DND-41 (cell line): ENCODE data around the gene ANKRD12.

Experiments
- ATAC-seq: fragments of 200-7000 bp; cut with Tn5 transposase; 3 replicates; pipeline ENCODE4 v1.9.1; 2021; ENCODE audit warnings: low read depth; ENCODE audit not compliant: insufficient read depth
- DNase-seq: peaks from one replicate; pipeline ENCODE4 v3.0.0-alpha.2; 2020
- H2AFZ ChIP-seq: 2 replicates; pipeline ENCODE4 v1.6.0; 2012; ENCODE audit warnings: low read depth, low read length
- H3K27ac ChIP-seq: 2 replicates; pipeline ENCODE4 v1.5.1; 2012; ENCODE audit warnings: low read length, inconsistent platforms
- H3K27me3 ChIP-seq: fragments of 200-600 bp; sonication (generic); 2 replicates; pipeline ENCODE4 v1.6.0; 2012; ENCODE audit warnings: low read length, mild to moderate bottlenecking, inconsistent platforms; ENCODE audit not compliant: insufficient read depth, poor library complexity
- H3K36me3 ChIP-seq: 2 replicates; pipeline ENCODE4 v1.5.1; 2012; ENCODE audit warnings: low read length, inconsistent platforms; ENCODE audit not compliant: insufficient read depth
- H3K4me1 ChIP-seq: 2 replicates; pipeline ENCODE4 v1.5.1; 2012; ENCODE audit warnings: mild to moderate bottlenecking, low read length; ENCODE audit not compliant: insufficient read depth
- H3K4me2 ChIP-seq: 2 replicates; pipeline ENCODE4 v1.6.0; 2012; ENCODE audit warnings: mild to moderate bottlenecking, moderate library complexity, low read length, inconsistent platforms; ENCODE audit not compliant: insufficient read depth
- H3K4me3 ChIP-seq, 2 experiments: fragments of 200-600 bp in 1 of 2; shearing (Covaris generic) in 1 of 2; 2 replicates each; pipeline ENCODE4 v1.5.1; 2012 to 2016; ENCODE audit warnings: inconsistent platforms in 2 of 2, low read length in 2 of 2, mild to moderate bottlenecking in 2 of 2, low read depth in 1 of 2, moderate library complexity in 1 of 2
- H3K79me2 ChIP-seq: 2 replicates; pipeline ENCODE4 v1.6.0; 2012; ENCODE audit warnings: low read length, inconsistent platforms; ENCODE audit not compliant: insufficient read depth
- H3K9ac ChIP-seq: 2 replicates; pipeline ENCODE4 v1.6.0; 2012; ENCODE audit warnings: low read depth, mild to moderate bottlenecking, inconsistent platforms, low read length, moderate library complexity
- H3K9me3 ChIP-seq: 2 replicates; pipeline ENCODE4 v1.5.1; 2012; ENCODE audit warnings: low read length, moderate library complexity, mild to moderate bottlenecking, inconsistent platforms; ENCODE audit not compliant: insufficient read depth, severe bottlenecking
- H4K20me1 ChIP-seq: 2 replicates; pipeline ENCODE4 v1.6.0; 2012; ENCODE audit warnings: low read length; ENCODE audit not compliant: insufficient read depth
- EZH2 ChIP-seq: IDR thresholded peaks from 3 replicates; pipeline ENCODE4 v1.6.1; 2012; ENCODE audit warnings: borderline replicate concordance, low read depth, mild to moderate bottlenecking, moderate library complexity, low read length, inconsistent platforms; ENCODE audit not compliant: severe bottlenecking
- TF ChIP-seq, protein P1 (sequence below): IDR thresholded peaks from 2 replicates; pipeline ENCODE4 v1.5.1; 2012; ENCODE audit warnings: borderline replicate concordance, low read length, moderate library complexity, mild to moderate bottlenecking; ENCODE audit not compliant: poor library complexity, severe bottlenecking; ENCODE audit errors: extremely low read depth

The ANKRD12 gene

DNA sequence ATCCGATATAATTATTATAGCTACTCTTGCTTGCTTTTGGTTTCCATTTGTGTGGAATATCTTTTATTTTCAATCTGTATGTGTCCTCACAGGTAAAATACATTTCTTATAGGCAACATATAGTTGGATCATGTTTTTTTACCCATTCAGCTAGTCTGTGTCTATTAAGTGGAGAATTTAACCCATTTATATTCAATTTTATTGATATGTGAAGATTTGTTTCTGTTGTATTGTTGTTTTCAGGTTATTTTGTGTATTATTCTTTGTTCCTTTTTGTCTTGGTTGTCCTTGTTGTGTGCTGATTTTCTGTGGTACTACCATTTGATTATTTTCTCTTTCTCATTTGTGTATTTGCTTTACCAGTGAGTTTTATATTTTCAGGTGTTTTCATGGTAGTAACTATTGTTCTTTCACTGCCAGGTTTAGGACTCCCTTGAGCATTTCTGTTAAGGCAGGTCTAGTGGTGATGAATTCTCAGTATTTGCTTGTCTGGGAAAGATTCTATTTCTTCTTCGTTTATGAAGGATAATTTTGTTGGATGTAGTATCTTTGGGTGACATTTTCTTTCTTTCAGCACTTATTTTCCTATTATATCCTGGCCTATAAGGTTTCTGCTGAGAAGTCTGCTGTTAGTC, 95.4 kb downstream of the ANKRD12 start:
- Histone ChIP-seq H3K9me3 (peaks cover 29% of the 10 kb centered on the region), H2AFZ (no peak overlapping the region), H3K79me2 (peaks cover 7% of the 10 kb centered on the region; the same call in 1 of the 2 replicates), H3K27ac (no peak overlapping the region), H4K20me1 (no peaks in the 10 kb centered on the region), H3K4me1 (no peaks in the 10 kb centered on the region), H3K4me2 (no peak overlapping the region), H3K36me3 (peaks cover 59% of the 10 kb centered on the region), H3K4me3 (no peak overlapping the region), H3K27me3 (no peaks in the 10 kb centered on the region), H3K9ac (no peak overlapping the region)
- ATAC-seq (no peak), DNase-seq (no peak)
- TF ChIP-seq EZH2: no peak
- TF ChIP-seq, protein P1, sequence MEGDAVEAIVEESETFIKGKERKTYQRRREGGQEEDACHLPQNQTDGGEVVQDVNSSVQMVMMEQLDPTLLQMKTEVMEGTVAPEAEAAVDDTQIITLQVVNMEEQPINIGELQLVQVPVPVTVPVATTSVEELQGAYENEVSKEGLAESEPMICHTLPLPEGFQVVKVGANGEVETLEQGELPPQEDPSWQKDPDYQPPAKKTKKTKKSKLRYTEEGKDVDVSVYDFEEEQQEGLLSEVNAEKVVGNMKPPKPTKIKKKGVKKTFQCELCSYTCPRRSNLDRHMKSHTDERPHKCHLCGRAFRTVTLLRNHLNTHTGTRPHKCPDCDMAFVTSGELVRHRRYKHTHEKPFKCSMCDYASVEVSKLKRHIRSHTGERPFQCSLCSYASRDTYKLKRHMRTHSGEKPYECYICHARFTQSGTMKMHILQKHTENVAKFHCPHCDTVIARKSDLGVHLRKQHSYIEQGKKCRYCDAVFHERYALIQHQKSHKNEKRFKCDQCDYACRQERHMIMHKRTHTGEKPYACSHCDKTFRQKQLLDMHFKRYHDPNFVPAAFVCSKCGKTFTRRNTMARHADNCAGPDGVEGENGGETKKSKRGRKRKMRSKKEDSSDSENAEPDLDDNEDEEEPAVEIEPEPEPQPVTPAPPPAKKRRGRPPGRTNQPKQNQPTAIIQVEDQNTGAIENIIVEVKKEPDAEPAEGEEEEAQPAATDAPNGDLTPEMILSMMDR: no peak

DNA sequence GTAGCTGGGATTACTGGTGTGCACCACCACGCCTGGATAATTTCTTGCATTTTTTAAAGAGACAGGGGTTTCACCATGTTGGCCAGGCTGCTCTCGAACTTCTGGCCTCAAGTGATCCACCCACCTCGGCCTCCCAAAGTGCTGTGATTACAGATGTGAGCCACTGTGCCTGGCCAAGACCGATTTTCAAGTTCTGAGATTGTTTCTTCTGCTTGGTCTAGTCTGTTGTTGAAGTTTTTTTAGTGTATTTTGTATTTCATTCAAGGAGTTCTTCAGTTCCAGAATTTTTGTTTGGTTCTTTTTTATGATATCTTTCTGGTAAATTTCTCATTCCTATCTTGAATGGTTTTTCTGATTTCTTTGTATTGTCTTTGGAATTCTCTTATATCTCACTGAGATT, 96.4 kb downstream of the ANKRD12 start:
- no peaks in the 10 kb centered on the region for H3K4me1 ChIP-seq
- peaks cover 7% of the 10 kb centered on the region; the same call in 1 of the 2 replicates for H3K79me2 ChIP-seq
- H3K27ac ChIP-seq: no peak overlapping the region
- H3K27me3 ChIP-seq: no peaks in the 10 kb centered on the region
- ATAC-seq (no peak), DNase-seq (no peak)
- H3K36me3 ChIP-seq: peaks cover 51% of the 10 kb centered on the region
- no peak overlapping the region for H3K4me3 ChIP-seq
- no peak overlapping the region for H2AFZ ChIP-seq
- no peak overlapping the region for H3K4me2 ChIP-seq
- TF ChIP-seq EZH2: no peak
- no peak overlapping the region for H3K9ac ChIP-seq
- H3K9me3 ChIP-seq: peaks cover 29% of the 10 kb centered on the region
- H4K20me1 ChIP-seq: no peaks in the 10 kb centered on the region

DNA sequence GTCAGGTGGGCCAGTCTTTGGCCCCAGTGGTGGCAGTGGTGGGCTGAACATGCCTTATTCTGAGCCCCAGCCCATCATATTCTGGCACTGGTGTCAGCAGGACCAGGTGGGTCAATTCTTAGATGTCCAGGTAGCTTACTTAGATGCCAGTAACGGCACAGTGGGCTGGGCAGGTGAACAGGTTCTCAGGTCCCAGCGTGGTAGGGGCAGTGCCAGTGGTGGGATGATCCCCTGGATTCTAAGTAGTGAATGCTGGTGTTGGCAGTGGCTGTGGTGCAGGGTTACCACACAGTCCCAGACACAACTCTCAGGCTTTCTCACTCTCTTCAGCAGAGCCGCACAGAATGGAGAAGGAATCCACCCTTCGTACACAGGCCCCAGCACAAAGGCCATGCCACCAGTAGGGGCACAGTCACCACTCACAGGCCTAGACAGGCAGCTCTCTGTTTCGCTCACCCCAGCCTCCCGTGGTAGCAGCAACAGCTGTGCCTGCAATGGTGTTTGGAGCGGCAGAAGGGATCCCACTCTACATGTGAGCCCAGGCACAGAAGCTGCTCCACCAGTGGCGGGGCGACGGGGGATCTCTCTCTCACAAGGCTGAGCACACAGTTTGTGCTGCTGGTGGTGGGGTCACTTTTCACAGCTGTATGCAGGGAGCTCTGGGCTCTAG, 97.3 kb downstream of the ANKRD12 start:
- no peak for DNase-seq
- ATAC-seq: 0 out of 3 replicates have a peak, but pooled peaks have one; percentile 22
- no peak overlapping the region for H3K27ac ChIP-seq
- no peaks in the 10 kb centered on the region for H4K20me1 ChIP-seq
- H3K4me1 ChIP-seq: no peaks in the 10 kb centered on the region
- H3K36me3 ChIP-seq: peaks cover 49% of the 10 kb centered on the region
- H3K79me2 ChIP-seq: peaks cover 7% of the 10 kb centered on the region; the same call in 1 of the 2 replicates
- H2AFZ ChIP-seq: no peak overlapping the region
- H3K4me3 ChIP-seq: no peak overlapping the region
- peaks cover 29% of the 10 kb centered on the region for H3K9me3 ChIP-seq
- H3K9ac ChIP-seq: no peak overlapping the region
- no peaks in the 10 kb centered on the region for H3K27me3 ChIP-seq
- TF ChIP-seq, protein P1: no peak
- no peak for TF ChIP-seq EZH2
- no peak overlapping the region for H3K4me2 ChIP-seq

DNA sequence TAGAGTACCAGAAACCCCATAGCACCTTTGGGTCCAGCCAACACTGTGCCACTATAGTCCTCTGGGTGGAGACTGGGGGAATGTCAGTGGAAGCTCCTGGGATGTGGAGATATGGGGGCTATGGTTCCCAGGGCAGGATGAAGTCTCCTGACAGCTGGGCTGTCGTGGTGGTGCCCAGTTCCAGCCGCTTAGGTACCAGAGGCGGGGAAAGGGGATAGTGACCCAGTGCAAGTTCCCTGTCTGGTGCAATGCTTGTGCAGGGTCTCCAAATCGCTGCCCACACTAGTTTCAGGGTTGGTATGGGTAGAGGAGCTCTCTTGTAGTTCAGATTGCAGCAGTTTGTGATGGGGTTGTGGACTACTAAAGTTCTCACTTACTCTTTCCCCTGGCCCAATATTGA, 97.9 kb downstream of the ANKRD12 start:
- Histone ChIP-seq H3K27ac (no peak overlapping the region), H3K79me2 (peaks cover 7% of the 10 kb centered on the region; the same call in 1 of the 2 replicates), H3K9ac (no peak overlapping the region), H2AFZ (no peak overlapping the region), H4K20me1 (no peaks in the 10 kb centered on the region), H3K4me3 (no peak overlapping the region), H3K4me2 (no peak overlapping the region), H3K4me1 (no peaks in the 10 kb centered on the region), H3K9me3 (peaks cover 28% of the 10 kb centered on the region), H3K36me3 (peaks cover 47% of the 10 kb centered on the region), H3K27me3 (no peaks in the 10 kb centered on the region)
- DNase-seq (no peak), ATAC-seq (no peak)
- TF ChIP-seq, protein P1: no peak
- TF ChIP-seq EZH2: no peak
